Measurements from ENCODE around the gene RNU5B-1. TPM values are rescaled to one million over a fixed set of nuclear protein-coding genes. Genes with fewer than 3 reads are reported as not detected.
A peak's percentile ranks its signal among the peaks of the same experiment; 100 is the strongest.

RNU5B-1 gene
- total and polyA plus RNA-seq, 12 donors, result 18.2 to 51.0 TPM; not detected in 10

GRCh38 chr15:65258375-65259262 is 45.9 kb upstream of the RNU5B-1 start:
- TF ChIP-seq, protein P1, sequence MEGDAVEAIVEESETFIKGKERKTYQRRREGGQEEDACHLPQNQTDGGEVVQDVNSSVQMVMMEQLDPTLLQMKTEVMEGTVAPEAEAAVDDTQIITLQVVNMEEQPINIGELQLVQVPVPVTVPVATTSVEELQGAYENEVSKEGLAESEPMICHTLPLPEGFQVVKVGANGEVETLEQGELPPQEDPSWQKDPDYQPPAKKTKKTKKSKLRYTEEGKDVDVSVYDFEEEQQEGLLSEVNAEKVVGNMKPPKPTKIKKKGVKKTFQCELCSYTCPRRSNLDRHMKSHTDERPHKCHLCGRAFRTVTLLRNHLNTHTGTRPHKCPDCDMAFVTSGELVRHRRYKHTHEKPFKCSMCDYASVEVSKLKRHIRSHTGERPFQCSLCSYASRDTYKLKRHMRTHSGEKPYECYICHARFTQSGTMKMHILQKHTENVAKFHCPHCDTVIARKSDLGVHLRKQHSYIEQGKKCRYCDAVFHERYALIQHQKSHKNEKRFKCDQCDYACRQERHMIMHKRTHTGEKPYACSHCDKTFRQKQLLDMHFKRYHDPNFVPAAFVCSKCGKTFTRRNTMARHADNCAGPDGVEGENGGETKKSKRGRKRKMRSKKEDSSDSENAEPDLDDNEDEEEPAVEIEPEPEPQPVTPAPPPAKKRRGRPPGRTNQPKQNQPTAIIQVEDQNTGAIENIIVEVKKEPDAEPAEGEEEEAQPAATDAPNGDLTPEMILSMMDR (IDR thresholded peaks at IDR 0.05), result no peak
- H3K4me1 ChIP-seq, result peaks cover 0 to 20% (median 6%) of the 10 kb centered on the region in 9 donors
- intact Hi-C loops (cut with DNase I), result loop anchor here in 1 of 10 donors (5.0 kb wide), 1 partner anchor 46 kb away; the partner anchor contains the start of gene CILP
- peaks cover 0 to 72% (median 25%) of the 10 kb centered on the region in 9 donors for H3K36me3 ChIP-seq
- H3K27me3 ChIP-seq, result no peaks in the 10 kb centered on the region
- DNase-seq (no peak), ATAC-seq (peak in 4 of 8 donors; percentile 15 to 64 (median 24))
- H3K4me3 ChIP-seq, result no peak overlapping the region
- peak overlapping the region; percentile 25 to 83 (median 48) for H3K27ac ChIP-seq
- 78 to 79% methylated on average over 5 of the region's 5 CpGs for WGBS, 2 donors
- H3K9me3 ChIP-seq, result no peaks in the 10 kb centered on the region

DNA sequence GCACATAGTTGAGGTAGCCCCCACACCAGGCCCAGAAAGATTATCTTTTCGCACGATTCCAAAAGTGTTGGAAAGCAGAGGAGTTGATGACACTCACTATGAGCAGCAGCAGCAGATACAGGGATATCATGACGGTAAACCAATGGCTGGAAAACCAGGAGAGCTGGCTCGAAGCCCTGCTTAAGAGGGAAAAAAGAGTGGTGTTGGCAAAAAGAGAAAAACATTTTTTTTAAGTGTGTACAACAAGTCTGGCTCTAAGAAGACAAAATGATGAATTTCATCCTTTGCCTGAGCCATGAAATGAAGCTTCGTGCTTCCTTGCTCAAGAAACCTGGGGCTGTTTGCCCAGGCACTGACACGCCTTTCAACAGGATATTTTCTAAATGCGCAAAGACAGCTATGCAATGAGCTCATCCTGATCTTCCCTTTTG is 45.1 kb upstream of the RNU5B-1 start:
- Histone ChIP-seq H3K9me3 (no peaks in the 10 kb centered on the region), H3K27ac (peak overlapping the region in 7 of 10 donors; percentile 17 to 83 (median 53)), H3K27me3 (no peaks in the 10 kb centered on the region), H3K4me3 (no peak overlapping the region), H3K4me1 (peaks cover 0 to 18% (median 7%) of the 10 kb centered on the region in 9 donors), H3K36me3 (peaks cover 0 to 78% (median 25%) of the 10 kb centered on the region in 9 donors)
- peak in 6 of 8 donors; percentile 36 to 51 (median 41) for ATAC-seq
- no peak for DNase-seq
- WGBS, 2 donors, result 80 to 81% methylated on average over 7 of the region's 7 CpGs
- intact Hi-C loops (cut with DNase I), result loop anchor here in 1 of 10 donors (5.0 kb wide), 1 partner anchor 47 kb away; the partner anchor contains the start of gene CILP
- TF ChIP-seq, protein P1 (IDR thresholded peaks at IDR 0.05), result no peak

- Histone ChIP-seq H3K36me3 (peaks cover 0 to 92% (median 25%) of the 10 kb centered on the region in 9 donors), H3K4me1 (peaks cover 0 to 25% (median 0%) of the 10 kb centered on the region in 9 donors), H3K4me3 (no peak overlapping the region), H3K9me3 (no peaks in the 10 kb centered on the region), H3K27me3 (no peaks in the 10 kb centered on the region), H3K27ac (no peak overlapping the region)
- no peak for DNase-seq
- WGBS, 2 donors, result 96 to 97% methylated on average over 6 of the region's 6 CpGs
- intact Hi-C loops (cut with DNase I), result loop anchor here in 1 of 10 donors (10.0 kb wide), 1 partner anchor 226 kb away; no protein-coding TSS in a partner anchor
- ATAC-seq, result no peak
- TF ChIP-seq, protein P1 (IDR thresholded peaks at IDR 0.05), result no peak
Observed at GRCh38 chr15:65260968-65261367, 43.5 kb upstream of the RNU5B-1 start.

GRCh38 chr15:65263313-65263712 is 41.2 kb upstream of the RNU5B-1 start:
- H3K4me1 ChIP-seq, result peaks cover 0 to 17% (median 0%) of the 10 kb centered on the region in 9 donors
- WGBS, 2 donors, result 95 to 96% methylated on average over 4 of the region's 4 CpGs
- DNase-seq, result no peak
- TF ChIP-seq, protein P1 (IDR thresholded peaks at IDR 0.05), result no peak
- no peak overlapping the region for H3K27ac ChIP-seq
- H3K4me3 ChIP-seq, result no peak overlapping the region
- H3K27me3 ChIP-seq, result no peaks in the 10 kb centered on the region
- H3K36me3 ChIP-seq, result peaks cover 0 to 82% (median 25%) of the 10 kb centered on the region in 9 donors
- ATAC-seq, result no peak
- H3K9me3 ChIP-seq, result no peaks in the 10 kb centered on the region
- intact Hi-C loops (cut with DNase I), result loop anchor here in 1 of 10 donors (10.0 kb wide), 1 partner anchor 229 kb away; no protein-coding TSS in a partner anchor

Data from heart right ventricle (tissue), 16 donors.